Measurements from ENCODE around the gene AATK.
"Not testable (repeated sequence)": the region's sequence is repeated elsewhere in the genome, so short reads cannot be mapped to it uniquely, and the experiment has no call there.

Gene AATK

GRCh38 chr17:81084680-81085419 lies 81.2 kb downstream of the AATK start:
- no peak for DNase-seq

GRCh38 chr17:81083125-81083765 lies 82.8 kb downstream of the AATK start:
- DNase-seq, result no peak

- DNase-seq, result no peak
Observed at GRCh38 chr17:81082177-81083073, 83.6 kb downstream of the AATK start.

GRCh38 chr17:81081222-81082176 lies 84.5 kb downstream of the AATK start:
- no peak for DNase-seq

- DNase-seq, result no peak
Observed at GRCh38 chr17:81080019-81080418, 86.0 kb downstream of the AATK start.

GRCh38 chr17:81078026-81078913 lies 87.8 kb downstream of the AATK start:
- not testable (repeated sequence) for DNase-seq

GRCh38 chr17:81076141-81076679 lies 89.8 kb downstream of the AATK start:
- no peak for DNase-seq

GRCh38 chr17:81075307-81075706 lies 90.7 kb downstream of the AATK start:
- DNase-seq, result no peak

- no peak for DNase-seq
Observed at GRCh38 chr17:81074875-81075274, 91.1 kb downstream of the AATK start.

- no peak for DNase-seq
Observed at GRCh38 chr17:81073967-81074839, 91.8 kb downstream of the AATK start.

GRCh38 chr17:81071761-81072741 lies 94.0 kb downstream of the AATK start:
- no peak for DNase-seq

- no peak for DNase-seq
Observed at GRCh38 chr17:81070541-81071246, 95.3 kb downstream of the AATK start.

- DNase-seq, result no peak
Observed at GRCh38 chr17:81069135-81069645, 96.8 kb downstream of the AATK start.

GRCh38 chr17:81068411-81069134 lies 97.4 kb downstream of the AATK start:
- no peak for DNase-seq

GRCh38 chr17:81067391-81067811 lies 98.6 kb downstream of the AATK start:
- DNase-seq, result no peak

Measured in AML-193 (cell line).